ENCODE measurements around the gene CHN1.

DNA sequence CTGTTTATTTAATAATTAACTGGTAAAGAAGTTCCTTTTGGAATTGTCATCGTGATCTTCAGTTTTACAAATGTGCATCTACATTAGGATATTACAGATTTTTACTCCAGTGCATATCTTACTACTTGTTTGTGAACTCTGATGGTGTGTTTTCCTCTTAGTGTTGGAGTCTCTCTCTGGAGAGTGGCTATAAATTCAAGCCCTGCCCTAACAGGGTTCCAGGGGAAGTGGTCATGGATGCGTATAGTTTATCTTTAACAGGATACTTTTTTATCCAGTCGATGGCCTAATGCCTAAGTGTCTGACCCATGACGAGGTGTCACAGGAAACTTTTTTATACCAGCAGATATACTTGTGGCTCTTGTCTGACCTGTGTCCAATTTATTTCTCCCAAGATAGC, 75.4 kb downstream of the CHN1 start:
- TF ChIP-seq, protein P1, sequence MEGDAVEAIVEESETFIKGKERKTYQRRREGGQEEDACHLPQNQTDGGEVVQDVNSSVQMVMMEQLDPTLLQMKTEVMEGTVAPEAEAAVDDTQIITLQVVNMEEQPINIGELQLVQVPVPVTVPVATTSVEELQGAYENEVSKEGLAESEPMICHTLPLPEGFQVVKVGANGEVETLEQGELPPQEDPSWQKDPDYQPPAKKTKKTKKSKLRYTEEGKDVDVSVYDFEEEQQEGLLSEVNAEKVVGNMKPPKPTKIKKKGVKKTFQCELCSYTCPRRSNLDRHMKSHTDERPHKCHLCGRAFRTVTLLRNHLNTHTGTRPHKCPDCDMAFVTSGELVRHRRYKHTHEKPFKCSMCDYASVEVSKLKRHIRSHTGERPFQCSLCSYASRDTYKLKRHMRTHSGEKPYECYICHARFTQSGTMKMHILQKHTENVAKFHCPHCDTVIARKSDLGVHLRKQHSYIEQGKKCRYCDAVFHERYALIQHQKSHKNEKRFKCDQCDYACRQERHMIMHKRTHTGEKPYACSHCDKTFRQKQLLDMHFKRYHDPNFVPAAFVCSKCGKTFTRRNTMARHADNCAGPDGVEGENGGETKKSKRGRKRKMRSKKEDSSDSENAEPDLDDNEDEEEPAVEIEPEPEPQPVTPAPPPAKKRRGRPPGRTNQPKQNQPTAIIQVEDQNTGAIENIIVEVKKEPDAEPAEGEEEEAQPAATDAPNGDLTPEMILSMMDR (IDR thresholded peaks at IDR 0.05 in 4 of 5, conservative IDR thresholded peaks at IDR 0.05 in 1 of 5): no peak
- no peak for TF ChIP-seq POLR2A (IDR thresholded peaks at IDR 0.05)

Data from gastrocnemius medialis (tissue), 4 donors.